Measurements from ENCODE around the gene ADGB.

ADGB gene

DNA sequence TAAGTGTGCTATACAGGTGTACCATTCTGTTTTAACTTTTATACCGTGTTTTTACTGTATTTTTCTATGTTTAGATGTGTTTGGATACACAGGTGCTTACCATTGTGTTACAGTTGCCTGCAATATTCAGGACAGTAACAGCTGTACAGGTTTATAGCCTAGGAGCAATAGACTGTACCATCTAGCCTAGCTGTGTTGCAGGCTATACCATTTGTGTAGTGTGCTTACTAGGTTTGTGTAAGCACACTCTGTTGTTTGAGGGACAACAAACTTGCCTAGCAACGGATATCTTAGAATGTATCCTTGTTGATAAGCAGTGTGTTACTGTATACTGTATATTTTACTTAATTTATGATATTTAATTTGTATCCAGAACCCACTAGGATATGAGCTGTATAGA lies 35.2 kb downstream of the ADGB start:
- DNase-seq (no peak), ATAC-seq (no peak)

DNA sequence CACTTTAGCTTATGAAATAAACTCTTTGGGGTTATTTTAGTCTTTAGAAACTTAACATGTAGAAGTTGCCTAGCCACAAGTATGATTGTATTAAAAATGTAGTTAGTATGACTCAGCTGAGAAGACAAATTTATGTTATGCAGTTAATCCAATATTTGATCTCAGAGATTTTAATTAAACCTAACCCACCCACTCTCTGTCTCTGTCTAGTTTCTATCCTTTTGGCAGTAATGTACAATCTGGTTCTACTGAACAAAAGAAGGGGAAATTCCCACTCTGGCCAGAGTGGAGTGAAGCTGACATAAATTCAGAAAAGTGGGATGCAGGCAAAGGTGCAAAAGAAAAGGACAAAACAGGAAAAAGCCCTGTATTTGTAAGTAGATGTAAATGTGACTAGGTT lies 36.4 kb downstream of the ADGB start:
- ATAC-seq = no peak
- DNase-seq = no peak

DNA sequence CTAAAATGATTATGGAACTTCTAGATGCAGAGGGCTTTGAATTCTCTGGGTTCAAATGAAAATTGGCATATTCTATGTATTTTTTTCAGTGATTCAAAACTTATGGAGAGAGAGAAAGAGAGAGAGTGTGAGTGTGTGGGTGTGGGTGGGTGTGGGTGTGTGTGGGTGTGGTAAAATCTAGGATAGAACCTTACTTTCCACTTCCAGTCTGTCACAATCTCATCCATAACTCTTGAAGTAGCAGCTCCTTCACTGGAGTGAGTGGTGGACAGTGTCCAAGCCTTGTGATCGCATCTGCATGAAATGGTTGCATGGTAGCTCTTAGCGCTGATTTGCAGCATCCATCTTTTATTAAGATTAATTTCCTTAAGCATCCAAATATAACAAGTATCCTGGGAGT lies 37.7 kb downstream of the ADGB start:
- ATAC-seq (no peak), DNase-seq (no peak)

DNA sequence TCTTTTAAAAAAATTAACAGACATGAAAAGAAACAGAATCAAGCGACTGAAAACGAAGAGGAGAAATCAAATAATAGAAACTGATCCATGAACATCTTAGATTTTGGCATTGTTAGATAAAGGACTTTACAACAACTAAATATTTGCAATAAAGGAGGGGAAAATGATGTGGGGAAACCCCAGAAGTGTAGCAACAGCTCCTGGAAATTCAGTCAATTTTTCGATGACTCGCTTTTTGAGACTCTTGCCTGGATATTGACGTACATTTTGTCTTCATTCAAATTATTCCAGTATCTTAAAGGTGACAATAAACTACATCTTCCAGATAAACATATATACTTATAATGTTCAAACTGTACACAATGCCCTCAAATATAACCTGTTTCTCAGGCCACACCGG lies 44.1 kb downstream of the ADGB start:
- DNase-seq (no peak), ATAC-seq (no peak)

DNA sequence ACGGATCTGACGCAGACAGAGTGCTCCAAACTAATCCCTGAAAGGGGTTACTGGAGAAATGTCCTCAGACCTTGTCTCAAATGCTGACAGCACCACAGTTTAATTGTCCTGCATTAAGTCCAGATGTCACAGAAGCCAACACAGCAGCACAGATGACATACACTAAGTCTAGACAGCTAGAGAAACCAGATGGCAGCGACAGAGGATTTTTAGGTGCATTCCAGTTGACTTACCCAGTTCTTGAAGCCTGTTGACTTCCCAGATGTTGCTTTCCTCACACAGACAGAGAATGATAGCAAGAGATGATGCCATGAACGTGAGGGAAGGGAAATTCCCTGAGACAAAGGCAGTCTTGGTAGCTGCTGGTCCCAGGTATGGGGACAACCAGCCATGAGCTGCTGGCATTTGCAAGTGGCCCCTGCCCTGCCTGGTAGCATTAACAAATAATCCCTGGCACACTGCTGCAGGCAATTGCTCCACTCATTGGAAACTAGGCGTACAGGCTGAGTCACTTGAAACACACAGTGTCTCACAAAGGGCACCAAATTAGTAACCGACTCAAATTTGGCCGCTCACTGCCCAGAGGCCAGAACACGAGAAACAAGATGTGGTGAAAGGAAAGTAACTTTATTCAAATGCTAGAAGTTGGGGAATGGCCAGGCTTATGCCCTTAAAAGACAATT lies 52.2 kb downstream of the ADGB start:
- ATAC-seq (no peak), DNase-seq (no peak)

DNA sequence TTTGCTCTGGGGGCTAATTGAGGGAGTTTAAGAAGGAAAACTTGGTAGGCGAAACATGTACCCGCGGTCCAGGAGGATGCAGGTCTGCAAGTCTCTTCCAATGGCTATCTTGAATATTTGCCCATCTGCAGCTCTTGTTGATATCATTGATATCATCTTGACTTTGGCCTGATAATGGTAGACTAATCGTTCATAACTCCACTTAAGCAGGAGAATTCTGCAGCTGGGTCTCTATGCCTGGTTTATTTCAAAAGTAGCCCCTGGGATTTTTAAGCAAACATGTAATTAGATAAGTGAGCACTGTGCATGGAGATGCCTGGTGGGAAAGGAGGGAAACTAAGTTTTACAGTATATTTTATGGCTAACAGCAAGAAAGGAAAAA lies 52.7 kb downstream of the ADGB start:
- no peak for ATAC-seq
- DNase-seq = no peak

DNA sequence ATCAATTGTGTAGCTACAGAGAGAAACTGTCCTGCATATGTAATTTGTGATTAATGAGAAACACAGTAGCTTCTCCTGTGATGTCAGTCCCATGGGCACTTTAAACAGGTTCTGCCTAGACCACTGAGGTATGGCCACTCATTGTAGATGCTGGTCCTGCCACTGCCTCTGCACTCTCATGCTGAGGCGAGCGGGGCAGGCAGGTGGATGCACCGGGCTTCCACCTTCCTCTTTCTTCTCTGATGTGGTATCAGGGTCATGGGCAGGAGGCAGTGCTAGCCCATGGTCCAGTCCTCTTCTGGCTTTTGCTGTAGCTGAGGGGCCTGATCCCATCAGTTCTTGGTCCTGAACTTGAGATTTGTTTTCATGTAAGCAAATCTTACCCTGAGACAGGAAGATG lies 58.7 kb downstream of the ADGB start:
- ATAC-seq = no peak
- no peak for DNase-seq

DNA sequence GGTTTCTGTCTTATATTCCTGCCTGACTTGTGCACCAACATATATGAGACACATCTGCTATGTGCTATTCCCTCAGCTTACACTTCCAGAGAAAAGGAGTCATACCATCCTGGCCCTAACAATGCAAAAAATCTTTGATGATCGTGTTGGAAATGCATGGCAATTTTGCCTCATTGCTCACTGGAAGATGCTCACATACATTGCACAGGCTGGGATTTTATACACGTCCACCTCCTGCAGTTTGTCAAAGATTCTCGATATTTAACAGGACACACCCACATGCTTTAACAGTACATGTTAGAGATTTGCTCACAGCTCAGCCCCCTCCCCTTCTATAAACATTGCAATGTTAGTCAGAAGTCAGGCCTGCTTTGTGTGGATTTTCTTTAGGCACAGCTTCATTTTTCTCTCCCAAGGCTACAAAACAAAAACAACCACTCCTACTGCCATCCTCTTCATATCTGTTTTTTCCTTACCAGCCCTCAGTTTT lies 66.1 kb downstream of the ADGB start:
- DNase-seq = no peak

DNA sequence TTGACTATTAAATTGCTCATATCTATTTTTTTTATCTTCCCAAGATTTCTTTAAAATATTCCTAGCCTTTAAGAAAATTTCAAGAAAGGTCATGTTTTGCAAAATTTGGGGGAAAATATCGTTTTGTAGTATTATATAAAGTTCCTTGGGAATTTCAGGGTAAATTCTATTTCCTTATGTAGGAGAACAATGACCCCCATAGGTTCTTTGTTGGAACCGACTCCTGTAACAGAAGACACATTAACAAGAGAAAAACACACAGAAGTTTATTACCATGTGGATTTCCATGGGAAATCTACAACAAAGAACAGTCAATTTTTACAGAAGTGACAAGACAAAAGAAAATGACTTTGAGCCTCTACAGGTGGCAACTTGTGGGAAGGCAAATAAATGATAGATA lies 68.1 kb downstream of the ADGB start:
- no peak for DNase-seq
- ATAC-seq = no peak

More for the DNA sequence above, 66.1 kb downstream of the ADGB start:
- no peak for ATAC-seq

DNA sequence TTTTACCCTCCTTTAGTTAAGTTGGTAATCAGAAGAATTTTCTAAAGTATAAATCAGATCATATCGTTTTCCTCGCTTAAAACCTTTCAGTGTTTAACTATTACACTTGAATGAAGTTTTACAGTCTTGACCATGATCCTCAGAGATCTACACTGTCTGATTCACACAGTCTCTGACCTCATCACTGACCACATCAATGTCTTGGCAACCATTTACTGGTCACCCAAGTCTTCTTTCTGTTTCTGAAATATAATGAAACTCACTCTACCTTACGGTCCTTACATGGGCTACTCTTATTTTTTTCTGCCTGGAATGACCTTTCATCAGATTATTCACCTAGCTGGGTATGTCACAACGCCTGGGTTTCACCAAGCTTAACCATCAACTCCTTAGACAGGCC lies 71.4 kb downstream of the ADGB start:
- ATAC-seq = no peak
- no peak for DNase-seq

DNA sequence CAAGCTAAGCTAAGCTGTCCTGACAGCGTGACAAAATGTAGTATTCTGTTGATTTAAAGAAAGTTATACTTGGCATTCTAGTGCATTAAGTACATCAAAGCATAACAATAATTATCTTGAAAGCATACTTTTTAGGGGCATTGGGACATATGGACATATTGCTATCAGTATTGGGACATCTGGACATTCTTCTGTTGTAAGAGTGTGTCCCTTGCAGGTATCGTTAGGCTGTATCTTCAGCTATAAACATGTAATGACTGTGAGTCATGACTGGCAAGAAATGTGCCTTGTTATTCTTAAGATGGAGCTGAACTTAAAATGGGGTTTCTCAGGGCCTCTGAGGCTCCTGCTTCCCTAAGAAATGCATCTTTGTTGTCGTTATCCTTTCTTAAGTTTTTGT lies 74.3 kb downstream of the ADGB start:
- ATAC-seq = no peak
- DNase-seq = no peak

DNA sequence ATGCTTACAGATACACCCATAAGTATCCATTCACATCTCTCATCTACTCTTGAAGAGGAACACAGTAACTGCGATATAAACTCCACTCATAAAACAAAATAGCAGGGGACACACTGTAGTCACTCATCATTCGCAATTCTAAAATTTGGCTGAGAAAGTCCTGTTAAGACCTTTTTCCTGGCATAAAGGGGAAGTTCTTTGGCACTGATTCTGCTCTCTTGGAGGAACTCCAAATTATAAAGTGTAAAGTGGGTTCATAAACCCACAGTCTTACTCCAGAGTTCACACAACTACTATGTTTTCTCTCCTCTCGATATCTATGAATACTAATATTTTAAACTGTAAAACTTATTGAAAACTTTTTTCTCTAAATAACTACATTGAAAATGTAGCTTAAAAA lies 80.6 kb downstream of the ADGB start:
- ATAC-seq = no peak

DNA sequence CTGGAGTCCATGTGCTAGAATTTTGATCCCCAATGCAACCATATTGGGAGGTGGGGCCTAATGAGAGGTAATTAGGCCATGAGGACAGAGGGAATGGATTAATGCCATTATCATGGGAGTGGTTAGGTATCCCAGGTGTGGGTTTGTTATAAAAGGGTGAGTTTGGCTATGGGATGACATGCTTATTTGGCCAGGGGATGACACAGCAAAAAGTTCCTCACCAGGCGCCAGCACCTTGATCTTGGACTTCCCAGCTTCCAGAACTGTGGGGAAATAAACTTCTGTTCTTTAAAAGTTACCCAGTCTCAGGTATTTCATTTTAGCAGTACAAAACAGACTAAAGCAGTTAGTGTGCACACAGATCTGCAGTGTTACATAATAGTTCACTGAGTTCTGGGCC lies 84.1 kb downstream of the ADGB start:
- DNase-seq (no peak), ATAC-seq (no peak)

More for the DNA sequence above, 80.6 kb downstream of the ADGB start:
- no peak for DNase-seq

DNA sequence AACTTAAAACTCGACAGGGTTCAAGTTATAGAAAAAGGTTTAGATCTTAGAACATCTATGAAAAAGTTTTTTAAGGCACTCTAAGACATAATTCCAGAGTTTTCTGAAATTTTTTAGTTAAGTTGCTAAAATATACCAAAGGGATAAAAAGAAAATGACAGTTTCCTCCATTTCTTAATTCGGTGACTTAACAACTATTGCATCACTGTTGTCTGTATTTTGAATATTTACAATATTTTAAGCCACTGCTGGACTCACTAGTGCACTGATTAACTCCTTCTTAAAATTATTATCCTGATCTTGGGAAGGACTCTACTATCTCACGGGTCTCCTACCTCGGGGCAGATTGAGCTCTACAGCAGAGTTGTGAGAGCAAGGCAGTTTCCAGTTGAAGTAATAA lies 91.0 kb downstream of the ADGB start:
- ATAC-seq (no peak), DNase-seq (no peak)

DNA sequence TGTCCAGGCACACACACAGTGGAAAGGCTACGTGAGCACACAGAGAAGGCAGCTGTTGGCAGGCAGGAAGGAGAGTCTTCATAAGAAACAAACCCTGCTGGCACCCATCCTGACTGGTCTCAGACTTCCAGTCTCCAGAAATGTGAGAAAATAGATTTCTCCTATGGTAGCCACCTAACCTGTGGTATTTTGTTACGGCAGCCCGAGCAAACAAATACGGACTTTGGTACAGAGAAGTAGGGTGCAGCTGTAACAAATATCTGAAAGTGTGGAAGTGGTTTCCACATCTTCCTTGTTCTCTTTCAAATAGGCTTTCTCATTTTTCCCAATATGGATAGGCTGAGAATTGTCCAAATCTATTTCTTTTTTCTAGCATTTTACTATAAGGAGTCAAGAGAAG lies 94.6 kb downstream of the ADGB start:
- no peak for ATAC-seq
- DNase-seq = no peak

DNA sequence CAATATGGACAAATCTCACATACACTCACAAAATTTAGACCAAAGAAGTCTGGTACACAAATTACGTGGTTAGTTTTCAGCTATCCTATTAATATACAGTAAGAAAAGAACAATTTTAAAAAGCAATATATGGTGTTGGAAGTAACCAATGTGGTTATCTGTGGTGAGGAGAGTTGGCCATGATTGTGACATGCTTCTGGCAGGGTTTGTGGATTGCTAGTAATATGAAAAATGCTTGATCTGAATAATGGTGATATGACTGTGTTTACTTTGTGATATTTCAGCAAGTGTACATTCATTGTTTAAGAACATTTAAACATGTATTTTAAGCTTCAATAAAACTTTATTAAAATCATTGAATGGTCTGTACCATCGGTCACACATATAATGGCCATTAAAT lies 99.1 kb downstream of the ADGB start:
- ATAC-seq = no peak
- DNase-seq = no peak

DNA sequence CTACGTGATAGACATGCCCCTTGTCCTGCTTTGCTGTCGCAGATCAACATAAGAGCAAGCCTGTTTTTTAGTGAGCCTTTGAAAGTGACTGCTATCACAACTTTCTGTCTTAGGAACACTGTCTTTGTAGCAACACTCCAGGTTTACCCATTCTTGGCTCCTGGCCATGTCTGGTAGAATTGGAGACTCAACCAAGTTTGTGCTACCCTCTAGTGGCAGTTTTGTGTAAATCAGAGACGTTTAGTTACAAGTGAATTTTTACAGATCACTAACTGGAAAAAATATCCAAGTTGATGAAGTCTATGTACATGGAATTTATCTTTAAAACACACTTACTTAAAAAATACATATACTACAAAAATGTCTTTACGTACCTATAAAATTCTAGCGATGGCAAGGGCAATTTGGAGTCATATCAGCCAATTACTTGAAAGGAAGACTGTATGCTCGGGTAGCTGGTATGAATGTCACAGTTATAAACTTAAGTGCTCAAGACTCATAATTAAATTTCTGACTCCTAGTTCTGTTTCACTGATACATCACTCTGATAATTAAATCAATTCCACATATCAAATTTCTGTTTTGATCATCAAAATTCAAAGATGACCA lies 101.4 kb downstream of the ADGB start:
- ATAC-seq = no peak
- DNase-seq = peak; percentile 24

DNA sequence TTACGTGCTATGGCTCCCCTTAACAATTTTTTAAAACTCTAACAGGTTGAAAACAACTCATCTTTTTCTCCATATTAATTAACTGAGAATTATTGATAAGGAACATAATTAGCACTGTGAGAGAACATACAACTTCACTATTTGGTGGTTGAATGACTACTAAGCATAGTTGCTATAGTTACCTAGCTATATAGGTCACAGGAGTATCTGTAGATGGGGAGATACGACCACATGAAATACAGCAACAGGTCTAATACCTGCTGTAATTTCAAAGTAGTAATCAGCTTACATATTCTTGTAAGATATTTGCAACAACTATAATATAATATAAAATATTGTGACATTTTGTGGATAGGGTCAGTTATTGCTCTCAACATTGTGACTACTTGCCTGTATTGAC lies 102.9 kb downstream of the ADGB start:
- no peak for ATAC-seq
- no peak for DNase-seq

DNA sequence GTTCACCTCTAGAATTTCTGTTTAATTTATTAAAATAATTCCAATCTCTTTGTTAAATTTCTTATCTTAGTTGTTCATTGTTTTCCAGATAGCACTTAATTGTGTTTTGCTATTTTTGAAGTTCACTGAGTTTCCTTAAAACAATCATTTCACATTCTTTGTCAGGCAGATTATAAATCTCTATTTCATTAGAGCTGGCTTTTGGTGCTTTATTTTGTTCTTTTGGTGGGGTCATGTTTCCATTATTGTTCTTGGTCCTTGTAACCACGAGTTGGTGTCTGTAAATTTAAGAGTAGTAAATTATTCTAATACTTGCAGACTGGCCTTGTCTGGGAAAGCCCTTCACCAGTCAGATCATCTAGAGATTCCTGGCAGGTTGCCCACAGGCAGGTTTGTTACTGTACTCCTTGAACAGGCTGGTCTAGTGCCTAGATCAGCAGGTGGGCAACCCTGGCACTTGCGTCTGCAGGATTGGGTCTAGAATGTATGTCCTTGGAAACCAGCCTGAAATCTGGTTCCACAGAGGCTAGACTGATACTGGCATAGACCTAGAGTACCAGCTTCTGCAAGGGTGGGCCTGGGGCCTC lies 110.4 kb downstream of the ADGB start:
- no peak for ATAC-seq
- no peak for DNase-seq

DNA sequence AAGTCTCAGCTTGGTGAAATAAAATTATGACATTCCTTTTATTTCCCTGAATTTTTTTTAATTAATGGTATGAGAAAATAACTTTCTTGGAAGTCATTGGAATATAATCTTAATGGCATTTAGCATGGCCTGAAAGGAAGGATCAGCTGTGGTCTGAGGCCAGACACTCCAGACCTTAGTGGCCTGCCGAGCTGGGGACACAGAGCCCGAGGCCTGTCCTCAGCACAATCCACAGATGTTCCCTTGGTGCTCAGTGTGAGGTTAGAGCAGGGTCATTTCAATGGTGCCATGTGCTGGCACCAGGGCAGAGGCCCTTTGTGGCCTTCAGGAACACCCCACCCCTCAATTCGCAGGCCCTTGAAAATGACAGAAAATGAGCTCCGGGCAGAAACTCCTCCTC lies 120.6 kb downstream of the ADGB start:
- DNase-seq (no peak), ATAC-seq (no peak)

DNA sequence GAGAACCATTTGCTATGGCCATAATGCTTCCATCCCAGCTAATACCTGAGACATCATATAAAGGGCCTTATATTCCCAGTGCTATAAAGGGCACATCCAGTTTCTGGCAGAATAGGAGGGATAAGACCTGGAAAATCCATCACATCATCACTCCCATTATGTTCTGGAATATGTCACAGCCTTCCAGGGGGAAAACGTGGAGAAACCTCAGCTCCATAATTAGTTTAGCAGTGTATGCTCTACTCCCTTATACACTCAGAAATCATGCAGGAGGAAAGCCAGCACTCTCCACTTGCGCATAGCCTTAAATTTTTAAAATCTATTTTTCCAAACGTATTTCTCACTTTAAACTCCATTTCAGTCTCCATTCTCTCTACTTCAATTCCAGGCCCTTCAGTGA lies 140.9 kb downstream of the ADGB start:
- no peak for DNase-seq
- no peak for ATAC-seq

DNA sequence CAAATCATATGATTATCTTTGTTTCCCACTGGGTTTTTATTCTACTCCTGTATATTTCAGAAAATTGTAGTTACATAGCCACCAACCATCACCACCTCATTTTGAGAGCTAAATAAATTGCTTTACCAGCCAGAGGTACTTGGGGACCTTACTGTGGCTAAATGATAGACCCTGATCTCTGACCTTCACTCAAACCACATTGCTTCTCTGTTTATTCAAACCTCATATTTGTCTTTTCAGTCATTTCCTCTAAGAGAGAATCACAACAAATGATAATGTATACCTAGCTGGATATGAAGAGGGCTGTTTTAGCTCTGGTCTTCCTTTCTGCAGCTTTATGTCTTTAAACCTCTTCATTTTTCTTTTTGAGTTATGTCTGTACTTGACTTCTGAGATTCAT lies 142.8 kb downstream of the ADGB start:
- ATAC-seq = no peak

DNA sequence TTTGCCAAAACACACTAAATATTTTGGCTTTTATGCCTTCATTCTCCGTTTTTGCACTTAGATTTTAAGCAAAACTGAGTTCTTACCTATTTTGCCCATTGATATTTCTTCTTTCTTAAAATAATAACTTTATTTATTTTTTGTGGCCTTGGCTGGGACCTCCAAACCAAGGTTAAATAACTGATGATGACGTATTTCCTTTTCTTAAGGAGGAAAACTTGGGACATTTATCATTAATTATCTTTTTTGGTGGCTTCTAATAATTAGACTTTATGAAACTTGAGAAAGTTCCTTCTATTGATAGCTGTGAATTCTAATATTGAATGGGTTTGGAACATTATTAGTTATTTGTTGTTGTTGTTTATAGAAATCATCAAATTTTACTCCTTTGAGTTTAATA lies 154.5 kb downstream of the ADGB start:
- DNase-seq = no peak
- ATAC-seq = no peak

More for the DNA sequence above, 142.8 kb downstream of the ADGB start:
- no peak for DNase-seq

DNA sequence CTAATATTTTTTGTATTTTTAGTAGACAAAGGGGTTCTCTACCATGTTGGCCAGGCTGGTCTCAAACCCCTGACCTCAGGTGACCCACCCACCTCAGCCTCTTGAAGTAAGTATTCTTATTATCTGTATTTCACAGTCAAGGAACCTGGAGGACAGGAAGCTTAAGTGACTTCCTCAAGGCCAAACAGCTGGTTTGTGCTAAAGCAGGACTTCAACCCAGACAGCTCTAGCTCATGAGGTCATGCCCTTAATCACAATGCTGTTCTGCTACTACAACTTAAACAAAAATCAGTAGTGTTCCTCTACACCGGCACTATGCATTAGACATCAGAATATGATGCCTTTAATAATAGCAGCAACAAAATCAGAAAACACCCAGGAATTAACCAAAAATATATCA lies 168.9 kb downstream of the ADGB start:
- DNase-seq = no peak
- ATAC-seq = no peak
